OCI-LY7 (cell line): ENCODE measurements around the gene VWA5B2.

Experiments used
- EZH2phosphoT487 ChIP-seq: fragments of 200-600 bp; sonication (generic); IDR thresholded peaks from 2 replicates; pipeline ENCODE4 v1.6.1; 2018; ENCODE audit warnings: low read depth, borderline replicate concordance, mild to moderate bottlenecking, mixed run types, antibody characterized with exemption, low read length, moderate library complexity, mixed read lengths
- TF ChIP-seq, protein P1 (sequence below): fragments of 200-600 bp; sonication (generic); conservative IDR thresholded peaks from 2 replicates; pipeline ENCODE4 v1.5.1; 2014; ENCODE audit warnings: mild to moderate bottlenecking, antibody characterized with exemption, low read length, moderate library complexity, mixed read lengths

DNA sequence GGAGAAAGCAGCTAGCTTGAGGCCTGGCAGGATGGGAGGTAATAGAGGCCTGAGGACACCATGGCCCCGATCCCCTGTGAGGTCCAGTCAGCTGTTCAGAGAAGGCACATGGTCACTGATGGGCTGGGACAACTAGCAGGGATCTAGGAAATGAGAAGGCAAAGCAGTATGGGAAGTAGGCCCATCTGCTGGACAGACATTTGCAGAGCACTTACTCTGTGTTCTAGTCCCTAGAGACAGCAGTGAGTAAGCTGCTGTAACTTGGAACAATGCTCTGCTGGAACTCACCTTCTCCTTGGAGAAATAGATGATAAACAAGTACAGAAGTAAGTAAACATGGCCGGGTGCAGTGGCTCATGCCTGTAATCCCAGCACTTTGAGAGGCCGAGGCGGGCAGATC lies 53.6 kb downstream of the VWA5B2 start:
- TF ChIP-seq, protein P1, sequence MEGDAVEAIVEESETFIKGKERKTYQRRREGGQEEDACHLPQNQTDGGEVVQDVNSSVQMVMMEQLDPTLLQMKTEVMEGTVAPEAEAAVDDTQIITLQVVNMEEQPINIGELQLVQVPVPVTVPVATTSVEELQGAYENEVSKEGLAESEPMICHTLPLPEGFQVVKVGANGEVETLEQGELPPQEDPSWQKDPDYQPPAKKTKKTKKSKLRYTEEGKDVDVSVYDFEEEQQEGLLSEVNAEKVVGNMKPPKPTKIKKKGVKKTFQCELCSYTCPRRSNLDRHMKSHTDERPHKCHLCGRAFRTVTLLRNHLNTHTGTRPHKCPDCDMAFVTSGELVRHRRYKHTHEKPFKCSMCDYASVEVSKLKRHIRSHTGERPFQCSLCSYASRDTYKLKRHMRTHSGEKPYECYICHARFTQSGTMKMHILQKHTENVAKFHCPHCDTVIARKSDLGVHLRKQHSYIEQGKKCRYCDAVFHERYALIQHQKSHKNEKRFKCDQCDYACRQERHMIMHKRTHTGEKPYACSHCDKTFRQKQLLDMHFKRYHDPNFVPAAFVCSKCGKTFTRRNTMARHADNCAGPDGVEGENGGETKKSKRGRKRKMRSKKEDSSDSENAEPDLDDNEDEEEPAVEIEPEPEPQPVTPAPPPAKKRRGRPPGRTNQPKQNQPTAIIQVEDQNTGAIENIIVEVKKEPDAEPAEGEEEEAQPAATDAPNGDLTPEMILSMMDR = no peak
- no peak for TF ChIP-seq EZH2phosphoT487
